ENCODE measurements around the gene TMTC1. TPM values are rescaled to one million over a fixed set of nuclear protein-coding genes. Genes with fewer than 3 reads are reported as not detected.
"Not testable (repeated sequence)": the region's sequence is repeated elsewhere in the genome, so short reads cannot be mapped to it uniquely, and the experiment has no call there.

TMTC1 gene
- total RNA-seq, 4 donors from 2014 or later = 16.6 to 47.8 (median 25.6) TPM

- H3K9me3 ChIP-seq = no peaks in the 10 kb centered on the region
- TF ChIP-seq POLR2A (IDR thresholded peaks at IDR 0.05) = no peak
- TF ChIP-seq CTCF (IDR thresholded peaks at IDR 0.05) = no peak
- WGBS, 2 donors = 64 to 65% methylated on average over 2 of the region's 2 CpGs
- H3K27me3 ChIP-seq = no peaks in the 10 kb centered on the region
- no peak overlapping the region for H3K4me3 ChIP-seq (replicated peaks in 1 of 3)
- H3K27ac ChIP-seq = no peak overlapping the region
- intact Hi-C loops (cut with DNase I) = no loop called here
- no peaks in the 10 kb centered on the region for H3K4me1 ChIP-seq
- H3K36me3 ChIP-seq = no peaks in the 10 kb centered on the region
- no peak for DNase-seq
Observed at GRCh38 chr12:29816874-29817725, 33.4 kb upstream of the TMTC1 start.

GRCh38 chr12:29809616-29810361 is 26.0 kb upstream of the TMTC1 start:
- H3K9me3 ChIP-seq; H3K27ac ChIP-seq; H3K36me3 ChIP-seq; H3K4me1 ChIP-seq; intact Hi-C loops (cut with DNase I); H3K4me3 ChIP-seq (replicated peaks in 1 of 3); DNase-seq; H3K27me3 ChIP-seq: not testable (repeated sequence)
- WGBS, 2 donors = 90 to 91% methylated on average over 19 to 23 of the region's 24 CpGs

GRCh38 chr12:29807129-29807528 is 23.4 kb upstream of the TMTC1 start:
- no peak for DNase-seq
- intact Hi-C loops (cut with DNase I) = no loop called here
- no peak for TF ChIP-seq POLR2A (IDR thresholded peaks at IDR 0.05)
- H3K36me3 ChIP-seq = no peaks in the 10 kb centered on the region
- no peaks in the 10 kb centered on the region for H3K9me3 ChIP-seq
- H3K27me3 ChIP-seq = no peaks in the 10 kb centered on the region
- H3K27ac ChIP-seq = no peak overlapping the region
- no peak overlapping the region for H3K4me3 ChIP-seq (replicated peaks in 1 of 3)
- no peaks in the 10 kb centered on the region for H3K4me1 ChIP-seq

GRCh38 chr12:29804019-29804418 is 20.3 kb upstream of the TMTC1 start:
- no peaks in the 10 kb centered on the region for H3K9me3 ChIP-seq
- H3K27me3 ChIP-seq = no peaks in the 10 kb centered on the region
- H3K27ac ChIP-seq = no peak overlapping the region
- TF ChIP-seq POLR2A (IDR thresholded peaks at IDR 0.05) (no peak), CTCF (IDR thresholded peaks at IDR 0.05) (no peak)
- DNase-seq = no peak
- no peaks in the 10 kb centered on the region for H3K36me3 ChIP-seq
- no peaks in the 10 kb centered on the region for H3K4me1 ChIP-seq
- no peak overlapping the region for H3K4me3 ChIP-seq (replicated peaks in 1 of 3)
- intact Hi-C loops (cut with DNase I) = no loop called here

GRCh38 chr12:29799591-29799990 is 15.8 kb upstream of the TMTC1 start:
- no peaks in the 10 kb centered on the region for H3K36me3 ChIP-seq
- no peak for DNase-seq
- no peaks in the 10 kb centered on the region for H3K4me1 ChIP-seq
- H3K27ac ChIP-seq = no peak overlapping the region
- no peaks in the 10 kb centered on the region for H3K9me3 ChIP-seq
- H3K4me3 ChIP-seq (replicated peaks in 1 of 3) = no peak overlapping the region
- H3K27me3 ChIP-seq = no peaks in the 10 kb centered on the region
- TF ChIP-seq CTCF (IDR thresholded peaks at IDR 0.05) = no peak
- TF ChIP-seq POLR2A (IDR thresholded peaks at IDR 0.05) = no peak
- intact Hi-C loops (cut with DNase I) = no loop called here
